Measurements from ENCODE around the gene KRT86.
"Not testable (repeated sequence)": the region's sequence is repeated elsewhere in the genome, so short reads cannot be mapped to it uniquely, and the experiment has no call there.

KRT86 gene

DNA sequence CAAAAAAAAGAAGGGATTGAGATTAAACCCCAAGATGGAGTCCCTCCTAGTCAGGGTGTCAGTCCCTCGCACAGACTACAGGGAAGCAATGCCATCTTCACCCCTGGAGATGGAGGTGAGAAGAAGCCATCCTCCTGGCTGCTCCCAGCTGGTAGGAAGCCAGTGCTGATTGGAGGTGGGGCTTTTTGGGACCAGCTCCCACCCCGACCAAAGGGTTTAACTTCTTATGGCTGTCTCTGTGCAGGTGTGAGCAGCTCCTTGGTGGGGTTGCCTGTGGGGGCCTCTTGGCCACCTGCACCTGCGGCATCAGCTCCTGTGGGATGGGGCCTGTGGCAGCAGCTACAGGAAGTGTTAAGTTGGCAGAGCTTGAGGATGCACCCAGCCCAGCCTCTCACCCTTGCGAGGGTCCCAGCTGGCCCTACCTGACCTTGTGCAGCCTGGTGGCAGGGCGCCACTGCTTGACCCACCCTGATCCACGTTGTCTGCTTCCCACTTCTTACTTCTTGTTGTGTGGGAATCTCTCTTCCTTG, 3.8 kb upstream of the KRT86 start:
- DNase-seq: no peak

- no peak for DNase-seq
Observed at GRCh38 chr12:52271158-52271557, 3.3 kb upstream of the KRT86 start.

DNA sequence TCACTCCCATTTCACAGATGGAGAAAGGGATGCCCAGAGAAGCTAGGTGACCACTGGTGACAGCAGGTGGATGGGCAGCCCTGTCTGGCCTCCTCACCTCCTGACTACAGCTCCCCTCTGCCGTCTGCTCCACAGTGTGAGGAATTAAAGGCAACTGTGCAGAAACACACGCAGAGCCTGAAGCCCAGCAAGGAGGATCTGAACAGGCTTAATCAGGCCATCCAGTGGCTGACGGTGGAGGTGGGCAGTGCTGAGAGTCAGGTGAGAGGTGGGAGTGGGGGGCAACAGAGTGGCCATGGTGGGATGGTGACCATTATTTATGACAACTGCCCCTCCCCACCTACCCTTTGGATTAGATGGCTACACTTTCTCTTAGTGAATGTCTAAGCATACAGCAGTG, 1.2 kb downstream of the KRT86 start:
- DNase-seq: no peak

- DNase-seq: no peak
Observed at GRCh38 chr12:52277486-52278245, 3.2 kb downstream of the KRT86 start.

DNA sequence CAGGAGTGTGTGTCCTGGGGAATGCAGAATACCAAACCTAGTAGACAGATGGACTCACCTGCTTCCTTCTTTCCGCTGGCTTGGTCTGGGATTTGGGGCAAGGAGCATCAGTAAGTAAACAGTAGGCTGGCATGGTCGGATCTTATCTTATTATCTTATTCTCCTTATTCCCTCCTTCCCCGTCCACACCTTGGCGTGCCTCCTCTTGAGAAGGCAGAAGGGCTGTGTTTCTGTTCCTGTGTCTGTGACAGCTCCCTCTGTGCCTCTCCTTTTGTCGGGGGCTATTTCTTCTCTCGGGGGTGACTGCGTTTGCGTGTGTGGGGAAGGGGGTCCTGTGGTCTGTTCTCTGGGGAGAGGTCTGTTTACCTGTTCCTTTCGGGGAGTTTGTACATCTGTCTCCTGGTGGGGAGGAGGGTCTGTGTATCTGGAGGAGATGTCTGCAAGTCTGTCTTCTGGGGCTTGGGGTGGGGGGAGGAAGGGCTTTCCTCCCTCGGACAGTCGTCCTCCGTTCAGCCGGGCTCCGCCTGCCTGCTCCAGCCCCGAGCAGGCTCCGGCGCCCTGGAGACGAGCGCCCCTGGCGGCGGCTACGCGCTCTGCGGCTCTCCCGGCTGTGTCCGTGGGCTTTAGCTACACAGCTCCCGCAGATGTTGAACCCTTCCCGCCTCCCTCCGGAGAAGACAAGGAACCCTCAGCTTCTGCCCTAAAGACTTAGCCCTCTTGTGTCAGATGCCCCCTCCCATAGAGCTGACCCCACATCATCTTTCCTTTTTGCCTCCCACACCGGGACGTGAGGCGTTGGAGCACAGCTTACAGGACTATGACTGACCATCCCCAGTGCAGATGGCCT, 4.4 kb downstream of the KRT86 start:
- peak; percentile 69 for DNase-seq

DNA sequence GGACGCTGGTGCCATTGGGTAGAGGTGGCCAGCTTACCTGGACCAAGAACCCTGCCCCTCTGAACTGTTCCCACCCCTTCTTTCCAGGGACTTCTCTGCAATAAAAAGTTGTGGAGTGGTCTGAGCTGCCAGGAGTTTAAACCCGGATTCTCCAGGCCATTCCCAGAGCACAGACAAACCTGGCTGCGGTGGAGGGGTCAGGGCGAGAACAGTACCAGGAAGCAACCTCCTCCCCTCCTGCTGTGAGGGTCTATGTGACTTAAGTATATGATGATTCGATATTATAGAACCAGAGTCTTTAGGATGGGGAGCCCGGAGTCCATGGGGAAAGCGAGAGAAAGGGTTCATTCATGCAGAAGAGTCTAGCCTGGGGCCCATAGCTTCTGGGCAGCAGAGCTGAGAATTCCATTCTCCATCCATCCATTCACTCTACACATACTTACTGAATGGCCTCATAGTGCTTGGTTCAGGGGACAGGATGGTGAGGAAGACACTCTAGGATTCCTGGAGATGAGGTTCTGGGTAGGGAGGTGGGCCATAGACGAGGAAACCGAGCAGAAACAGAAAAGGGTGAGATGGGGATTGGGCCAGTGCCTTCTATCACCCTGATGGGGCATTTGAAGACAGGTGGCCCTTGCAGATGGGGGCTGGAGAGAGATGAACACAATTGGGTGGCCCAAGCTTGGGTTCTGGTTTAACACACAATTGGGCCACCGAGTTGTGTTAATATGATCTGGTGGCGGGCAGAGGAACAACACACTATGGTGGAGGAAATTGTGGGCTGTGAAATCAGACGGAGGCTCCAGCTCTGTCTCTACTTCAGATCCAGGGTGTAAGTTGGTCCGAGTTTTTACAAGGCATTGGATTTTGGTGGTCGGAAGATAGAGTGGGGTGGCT, 5.2 kb downstream of the KRT86 start:
- DNase-seq: no peak

DNA sequence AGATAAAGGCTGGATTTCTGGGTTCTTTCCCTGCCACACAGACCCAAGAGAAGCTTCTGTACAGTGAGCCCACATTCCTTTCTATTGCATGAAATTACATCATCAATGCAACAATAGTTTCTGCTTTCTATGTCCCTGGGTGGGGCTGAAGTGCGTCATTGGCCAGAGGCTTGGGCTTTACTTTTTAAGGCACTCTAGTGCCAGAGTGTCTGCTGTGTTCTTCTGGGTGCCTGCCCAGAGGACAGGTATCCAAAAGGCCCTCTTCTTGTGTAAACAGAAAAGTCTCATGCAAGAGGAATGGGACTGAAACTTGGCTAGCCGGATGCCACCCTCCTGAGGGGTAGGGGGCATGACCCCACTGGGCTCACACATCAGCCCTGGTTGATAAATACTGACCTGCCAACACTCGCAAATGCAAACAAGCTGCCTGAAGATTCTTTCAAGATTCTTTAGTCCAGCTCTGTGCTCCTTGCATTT, 5.9 kb downstream of the KRT86 start:
- no peak for DNase-seq

DNA sequence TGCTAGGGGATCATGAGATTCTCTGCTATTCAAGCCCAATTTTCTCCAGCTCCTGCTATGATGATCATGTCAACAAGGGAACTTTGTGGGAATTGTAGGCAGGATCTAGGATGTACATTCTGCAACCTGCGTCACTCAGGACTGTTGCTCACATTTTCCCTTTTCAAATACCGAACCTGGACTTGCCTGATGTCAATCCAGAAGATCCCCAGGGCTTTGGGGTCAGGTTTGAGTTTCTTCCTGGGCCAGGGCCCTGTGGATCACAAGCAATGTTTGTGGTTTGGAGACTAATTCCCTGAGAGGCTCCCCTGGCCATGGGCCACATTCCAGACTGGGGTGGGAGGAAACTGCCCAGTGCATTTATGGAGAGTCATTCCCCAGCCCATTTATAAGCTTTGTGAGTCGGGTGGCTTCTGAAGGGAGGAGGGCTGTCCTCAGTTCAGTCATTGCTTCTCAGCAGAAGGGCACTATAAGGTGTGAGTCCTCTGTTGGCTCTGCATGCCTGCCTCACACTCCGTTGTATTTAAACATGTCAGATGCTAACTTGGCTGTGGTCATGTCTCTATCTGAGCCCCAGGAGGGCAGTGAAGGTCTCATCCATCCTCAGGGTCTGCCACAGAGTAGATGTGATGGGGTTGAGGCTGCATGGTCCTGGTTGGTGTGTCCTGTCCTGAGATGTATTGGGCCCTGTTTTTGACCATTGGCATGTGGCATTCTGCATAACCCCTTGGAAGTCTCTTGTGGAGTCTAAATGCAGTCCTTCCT, 6.5 kb downstream of the KRT86 start:
- no peak for DNase-seq

GRCh38 chr12:52284562-52285171, 10.2 kb downstream of the KRT86 start:
- DNase-seq: no peak

- no peak for DNase-seq
Observed at GRCh38 chr12:52285172-52285745, 10.8 kb downstream of the KRT86 start.

DNA sequence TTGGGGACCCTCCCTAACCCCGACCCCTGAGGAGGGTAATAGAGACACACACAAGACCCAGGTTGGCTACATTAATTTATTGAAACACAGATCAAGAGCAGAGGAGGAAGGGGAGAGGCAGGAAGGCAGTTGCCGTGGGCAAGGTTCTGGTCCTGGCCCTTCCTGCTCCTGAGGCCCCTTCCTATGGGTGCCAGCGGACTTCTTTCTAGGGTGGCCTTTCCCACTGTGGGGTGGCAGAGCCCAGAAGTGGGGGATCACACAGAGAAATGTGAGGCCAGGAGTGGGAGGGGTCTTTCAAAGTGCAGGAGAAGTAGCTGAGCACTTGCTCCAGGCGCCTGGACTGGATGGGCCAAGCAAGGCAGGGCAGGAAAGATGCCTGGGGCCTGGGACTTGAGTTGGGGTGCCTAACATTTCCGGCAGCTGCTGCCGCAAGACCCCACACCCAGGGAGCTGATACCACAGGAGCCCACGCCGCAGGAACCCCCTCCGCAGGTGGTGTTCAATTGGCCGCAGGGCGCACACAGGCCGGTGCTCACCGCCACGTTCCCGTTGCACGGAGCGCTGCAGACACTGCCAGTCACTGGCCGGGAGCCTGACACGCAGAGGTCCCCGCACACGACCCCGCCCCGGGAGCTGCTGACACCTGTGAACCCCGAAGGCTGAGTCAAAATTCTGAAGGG, 11.5 kb downstream of the KRT86 start:
- DNase-seq: no peak

GRCh38 chr12:52286857-52287785, 12.7 kb downstream of the KRT86 start:
- DNase-seq: not testable (repeated sequence)

DNA sequence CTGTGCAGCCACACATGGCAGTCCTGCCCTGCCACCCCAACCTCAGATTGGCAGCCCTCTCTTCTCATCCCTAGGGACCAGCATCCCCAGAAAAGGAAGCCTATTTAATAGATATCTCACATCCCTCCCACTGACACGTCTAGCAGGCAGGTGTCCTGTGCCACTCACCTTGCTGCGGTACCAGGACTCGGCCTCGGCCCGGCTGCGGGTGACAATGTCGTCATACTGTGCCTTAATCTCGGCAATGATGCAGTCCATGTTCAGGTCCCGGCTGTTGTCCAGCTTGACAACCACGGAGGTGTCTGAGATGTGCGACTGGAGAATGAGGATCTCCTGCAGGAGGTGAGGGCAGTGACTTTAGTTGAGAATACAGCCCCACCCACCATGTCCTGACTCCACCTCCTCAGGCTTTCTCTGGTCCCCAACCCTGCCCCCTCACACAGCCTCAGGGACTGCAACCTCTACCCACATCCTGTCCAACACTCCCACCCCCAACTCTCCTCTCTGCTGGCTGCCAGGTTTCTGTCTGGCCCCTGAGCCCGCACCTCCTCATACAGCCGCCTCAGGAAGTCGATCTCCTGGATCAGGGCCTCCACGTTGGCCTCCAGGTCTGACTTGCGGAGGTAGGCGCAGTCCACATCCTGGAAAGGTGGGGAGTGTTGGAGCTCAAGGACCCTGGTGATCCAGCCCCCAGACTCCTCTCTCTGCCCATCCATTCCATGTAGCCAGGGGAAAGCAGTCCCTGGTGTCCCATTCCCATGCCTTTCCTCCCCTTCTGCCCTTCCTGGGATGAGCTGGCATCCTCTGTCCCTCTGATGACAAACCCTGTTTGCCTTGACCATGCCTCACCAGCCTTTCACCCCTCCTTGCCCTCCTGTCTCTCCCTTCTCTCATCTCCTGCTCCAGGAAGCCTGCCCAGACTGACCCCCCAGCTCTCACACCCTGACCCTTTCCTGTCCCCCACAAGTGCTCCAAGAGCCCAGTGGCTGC, 13.7 kb downstream of the KRT86 start:
- not testable (repeated sequence) for DNase-seq

DNA sequence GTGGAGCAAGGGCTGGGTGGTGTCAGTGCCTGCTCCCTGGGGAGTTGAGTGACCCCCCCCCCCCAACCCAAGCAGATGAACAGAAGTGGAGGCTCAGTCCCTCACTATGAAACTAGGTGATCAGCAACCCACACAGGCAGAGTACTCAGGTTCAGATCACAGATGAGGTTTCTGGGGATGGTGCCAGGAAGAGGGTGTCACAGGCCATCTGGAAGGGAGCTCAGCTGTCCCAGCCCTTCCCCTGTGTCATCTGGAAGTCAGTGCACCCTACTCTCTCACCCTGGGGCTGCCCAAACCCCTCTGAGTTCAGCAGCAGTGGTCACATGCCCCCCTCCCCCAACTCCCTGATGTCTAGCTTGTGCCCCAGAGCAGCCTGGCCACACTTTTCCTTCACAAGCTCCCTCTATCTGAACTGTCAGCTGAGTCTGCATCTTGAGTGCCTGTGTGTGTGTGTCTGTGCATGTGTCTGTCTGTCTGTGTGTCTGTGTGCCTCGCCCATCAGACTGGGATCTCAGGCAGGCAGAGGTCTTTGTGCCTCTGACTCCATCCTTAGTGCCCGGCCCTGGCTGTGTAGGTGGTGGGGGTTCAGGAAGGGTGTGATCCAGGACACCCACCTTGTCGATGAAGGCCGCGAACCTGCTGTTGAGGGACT, 16.2 kb downstream of the KRT86 start:
- DNase-seq: not testable (repeated sequence)

DNA sequence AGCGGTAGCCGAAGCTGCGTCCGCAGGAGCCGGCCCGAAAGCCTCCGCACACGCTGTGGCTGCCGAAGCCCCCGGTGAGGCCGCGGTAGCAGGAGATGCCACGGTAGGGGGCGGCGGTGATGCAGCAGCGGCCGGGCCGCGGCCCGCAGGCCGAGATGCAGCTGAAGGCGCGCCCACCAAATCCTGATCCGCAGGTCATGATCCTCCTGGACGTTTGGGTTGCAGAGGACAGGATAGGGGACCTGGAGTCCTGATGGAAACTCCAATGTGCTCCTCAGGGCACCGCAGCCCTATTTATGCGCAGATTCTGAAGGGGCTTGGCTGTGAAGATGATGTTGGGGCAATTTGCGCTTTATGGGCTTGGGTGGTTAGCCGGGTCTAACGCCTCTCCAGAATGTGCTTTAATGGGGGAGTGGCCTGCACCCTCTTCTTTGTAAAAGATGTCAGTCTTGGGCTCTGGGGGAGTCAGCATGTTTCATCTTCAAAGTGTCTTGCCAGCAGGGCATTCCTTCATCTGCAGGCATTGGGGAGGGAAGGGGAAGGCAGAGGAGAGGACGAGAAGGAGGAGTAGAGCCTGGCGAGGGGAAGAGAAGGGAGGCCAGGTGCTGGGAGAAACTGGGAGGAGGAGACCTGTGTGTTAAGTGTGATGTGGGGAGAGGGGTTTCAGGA, 17.0 kb downstream of the KRT86 start, which contains the start of gene KRT81:
Gene KRT81 (minus strand): TSS at position 268 of the 669 bp plus-strand sequence. CDS start 69 bp downstream, at position 199.
- DNase-seq: no peak

GRCh38 chr12:52293926-52294325, 19.5 kb downstream of the KRT86 start:
- no peak for DNase-seq

DNA sequence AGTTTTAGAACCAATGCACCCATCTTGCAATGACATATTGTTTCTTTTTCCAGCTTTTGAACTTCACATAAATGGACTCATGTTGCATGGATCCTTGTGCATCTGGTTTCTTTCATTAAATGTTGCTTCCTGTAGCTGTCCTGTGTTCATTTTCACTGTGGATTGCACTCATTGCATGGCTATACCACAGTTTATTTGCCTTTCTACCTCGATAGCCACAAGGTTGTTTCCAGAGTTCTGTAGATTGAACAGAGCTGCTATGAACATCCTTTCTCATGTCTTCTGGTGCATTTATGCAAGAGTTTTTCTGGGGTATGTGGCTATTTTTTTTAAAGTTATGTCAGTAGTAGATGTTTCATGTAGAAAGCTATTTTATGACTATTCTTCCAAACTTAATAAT, 20.4 kb downstream of the KRT86 start:
- no peak for DNase-seq
